HG02840 (cell line): ENCODE data around the gene LBX2.
"Not testable (repeated sequence)": the region's sequence is repeated elsewhere in the genome, so short reads cannot be mapped to it uniquely, and the experiment has no call there.

Experiments used
- ATAC-seq: cut with Tn5 transposase; IDR thresholded peaks from one replicate; pipeline ENCODE4 v1.9.1; 2021; ENCODE audit warnings: mild to moderate bottlenecking, moderate library complexity, moderate number of reproducible peaks; ENCODE audit not compliant: unreplicated experiment, low FRiP score

Gene LBX2

GRCh38 chr2:74488643-74489481 is 10.5 kb downstream of the LBX2 start:
- no peak for ATAC-seq

- no peak for ATAC-seq
Observed at GRCh38 chr2:74486141-74486540, 13.3 kb downstream of the LBX2 start.

GRCh38 chr2:74483675-74484164 is 15.7 kb downstream of the LBX2 start:
- not testable (repeated sequence) for ATAC-seq

- ATAC-seq, result peak; percentile 90
Observed at GRCh38 chr2:74482801-74483674, 16.4 kb downstream of the LBX2 start, which contains the start of the genes CCDC142 and TTC31. Gene CCDC142, minus strand, starts transcription at chr2:74482998. Its CDS starts 161 bp downstream, at chr2:74482837. Gene TTC31, plus strand, starts transcription at chr2:74483081. Its CDS starts 15 bp downstream, at chr2:74483096.

GRCh38 chr2:74481961-74482800 is 17.2 kb downstream of the LBX2 start:
- peak; percentile 44 for ATAC-seq

GRCh38 chr2:74481431-74481830 is 18.0 kb downstream of the LBX2 start:
- ATAC-seq, result no peak

- ATAC-seq, result no peak
Observed at GRCh38 chr2:74474899-74475298, 24.5 kb downstream of the LBX2 start.

- ATAC-seq, result no peak
Observed at GRCh38 chr2:74474481-74474880, 24.9 kb downstream of the LBX2 start.

GRCh38 chr2:74472945-74473258 is 26.5 kb downstream of the LBX2 start:
- ATAC-seq, result no peak

- peak; percentile 83 for ATAC-seq
Observed at GRCh38 chr2:74472086-74472944, 27.1 kb downstream of the LBX2 start, which contains the start of gene MRPL53. Gene MRPL53, minus strand, starts transcription at chr2:74472680. Its CDS starts 20 bp downstream, at chr2:74472660.

- ATAC-seq, result no peak
Observed at GRCh38 chr2:74471332-74472065, 27.9 kb downstream of the LBX2 start.

GRCh38 chr2:74470742-74471141 is 28.7 kb downstream of the LBX2 start:
- not testable (repeated sequence) for ATAC-seq

- ATAC-seq, result no peak
Observed at GRCh38 chr2:74464406-74464805, 35.0 kb downstream of the LBX2 start.

GRCh38 chr2:74462786-74463105 is 36.7 kb downstream of the LBX2 start:
- ATAC-seq, result no peak

- no peak for ATAC-seq
Observed at GRCh38 chr2:74462054-74462785, 37.2 kb downstream of the LBX2 start.

- ATAC-seq, result no peak
Observed at GRCh38 chr2:74461187-74462053, 38.0 kb downstream of the LBX2 start.

GRCh38 chr2:74460187-74460586 is 39.2 kb downstream of the LBX2 start:
- ATAC-seq, result not testable (repeated sequence)
